ENCODE results near the gene MAGI2.

The MAGI2 gene

DNA sequence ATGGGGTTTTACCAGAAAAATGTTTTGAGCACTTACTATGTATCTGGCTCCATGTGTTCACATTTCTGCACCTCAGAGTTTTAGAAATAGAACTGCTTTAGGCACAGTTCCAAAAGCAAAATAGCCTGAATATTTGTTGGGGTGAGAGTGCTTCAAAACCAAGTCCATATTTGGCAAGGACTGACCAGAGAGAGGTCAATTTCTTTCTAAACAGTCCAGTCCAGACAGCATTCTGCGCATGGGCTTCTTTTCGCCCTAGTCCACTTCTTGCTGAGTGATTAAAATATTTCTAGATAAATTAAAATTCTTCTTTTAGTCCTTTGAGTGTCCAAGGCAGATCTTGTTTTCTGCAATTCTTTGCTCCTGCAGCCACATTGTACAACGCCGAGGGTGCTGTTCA lies 1227.9 kb downstream of the MAGI2 start:
- DNase-seq (ENCODE audit: low read depth) = no peak

DNA sequence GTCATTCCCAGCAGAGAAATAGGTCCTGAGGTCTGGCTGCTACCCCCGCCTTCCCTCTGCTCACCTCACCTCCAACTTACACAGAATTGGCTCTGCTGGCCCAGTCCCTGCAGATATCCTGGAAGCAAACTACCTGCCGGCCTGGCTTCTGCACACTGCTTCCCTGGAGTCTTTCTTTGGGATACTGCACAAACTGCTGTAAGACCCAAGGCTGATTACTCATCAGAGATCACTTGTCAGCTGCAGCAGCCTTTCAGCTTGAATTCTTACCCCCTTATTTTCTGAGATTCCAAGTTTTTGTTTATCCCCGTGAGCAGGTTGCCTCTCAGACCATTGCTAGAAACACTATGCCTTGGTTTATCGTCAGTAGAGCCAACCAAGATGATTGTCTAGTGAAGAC lies 1228.5 kb downstream of the MAGI2 start:
- no peak for DNase-seq (ENCODE audit: low read depth)

DNA sequence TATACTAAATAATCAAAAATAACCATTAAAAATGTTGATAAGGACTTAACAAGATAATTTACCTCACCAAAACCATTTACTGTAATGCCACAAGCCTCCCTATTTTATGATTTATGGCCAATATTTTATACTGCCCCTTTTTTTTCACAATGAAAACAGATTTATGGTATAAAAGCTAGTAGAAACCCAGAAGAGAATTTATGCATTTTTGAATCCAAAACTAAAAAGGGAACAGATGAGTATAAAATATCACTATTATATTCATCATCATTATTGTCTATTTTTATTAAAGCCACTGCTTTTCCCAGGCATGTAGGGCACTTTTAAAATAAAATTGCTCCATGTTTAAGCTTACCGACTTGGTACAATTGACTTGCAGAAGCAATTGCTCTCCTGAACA lies 1229.9 kb downstream of the MAGI2 start:
- no peak for DNase-seq (ENCODE audit: low read depth)

DNA sequence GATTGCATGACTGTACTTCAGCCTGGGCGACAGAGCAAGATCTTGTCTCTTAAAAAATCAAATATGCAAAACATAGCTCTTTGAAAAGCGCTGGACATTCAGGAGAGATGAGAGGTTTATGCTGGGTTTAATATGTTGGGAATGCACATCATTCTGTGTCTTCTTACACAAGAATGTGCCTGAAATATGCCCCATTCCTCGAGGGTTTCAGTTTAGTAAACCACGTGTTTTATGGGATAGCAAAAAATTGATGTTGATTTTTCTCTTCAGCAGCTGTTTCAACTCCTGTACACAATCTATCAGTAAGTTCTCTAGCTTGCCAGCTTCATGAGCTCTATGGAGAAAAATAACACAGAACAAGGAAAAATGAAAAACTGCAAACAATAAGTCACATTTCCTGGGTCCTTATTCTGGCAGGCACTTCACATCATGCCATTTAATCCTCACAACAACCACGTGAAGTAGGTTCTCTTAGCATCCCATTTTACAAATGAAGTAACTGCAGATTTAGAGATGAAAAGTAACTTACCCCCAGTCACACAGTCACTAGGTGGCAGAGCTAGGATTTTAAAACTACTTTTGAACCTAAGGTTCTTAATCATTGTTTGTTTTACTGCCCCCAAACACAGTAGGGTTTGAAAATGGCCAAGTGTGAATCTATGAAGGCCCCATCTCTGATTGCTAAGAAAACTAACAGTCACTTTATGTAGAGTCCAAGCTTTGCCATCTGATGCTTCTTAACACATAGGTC lies 1231.3 kb downstream of the MAGI2 start:
- DNase-seq (ENCODE audit: low read depth) = no peak

DNA sequence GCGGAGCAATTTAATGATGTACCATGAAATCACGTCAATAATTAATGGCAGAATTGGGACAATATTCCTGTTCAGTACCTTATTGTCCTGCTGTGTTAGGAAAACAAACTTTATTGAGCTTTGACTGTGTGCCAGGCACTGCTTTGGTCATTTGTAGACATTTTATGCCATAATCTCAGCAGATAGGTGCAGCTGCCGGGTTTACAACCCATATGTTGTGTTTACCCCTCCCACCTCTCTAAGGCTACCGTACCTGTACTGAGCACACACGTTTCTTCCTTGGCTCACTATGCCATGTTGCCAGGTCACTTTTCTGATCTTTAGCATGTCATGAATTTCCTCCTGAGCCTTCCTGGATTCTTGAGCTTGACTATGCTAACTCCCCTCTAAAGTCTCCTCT lies 1232.7 kb downstream of the MAGI2 start:
- DNase-seq (ENCODE audit: low read depth) = no peak

DNA sequence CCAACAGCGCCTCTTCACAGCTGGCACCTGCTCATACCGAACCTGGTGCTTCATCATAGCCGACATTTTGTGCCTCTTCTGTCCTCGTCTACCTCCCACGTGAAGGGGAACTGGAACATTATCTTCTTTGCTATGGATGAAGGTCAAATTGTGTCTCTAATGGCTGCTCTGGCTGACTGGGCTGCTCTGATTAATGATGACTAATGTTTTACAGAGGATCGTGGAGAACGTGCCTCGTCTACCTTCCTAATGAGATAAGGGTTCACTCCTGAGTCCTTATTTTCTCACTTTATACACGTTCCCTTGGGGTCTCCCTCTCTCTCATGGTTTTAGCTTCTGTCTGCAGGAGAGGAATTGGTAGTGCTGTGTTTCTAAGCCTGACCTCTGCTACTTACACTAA lies 1234.6 kb downstream of the MAGI2 start:
- DNase-seq (ENCODE audit: low read depth) = no peak

DNA sequence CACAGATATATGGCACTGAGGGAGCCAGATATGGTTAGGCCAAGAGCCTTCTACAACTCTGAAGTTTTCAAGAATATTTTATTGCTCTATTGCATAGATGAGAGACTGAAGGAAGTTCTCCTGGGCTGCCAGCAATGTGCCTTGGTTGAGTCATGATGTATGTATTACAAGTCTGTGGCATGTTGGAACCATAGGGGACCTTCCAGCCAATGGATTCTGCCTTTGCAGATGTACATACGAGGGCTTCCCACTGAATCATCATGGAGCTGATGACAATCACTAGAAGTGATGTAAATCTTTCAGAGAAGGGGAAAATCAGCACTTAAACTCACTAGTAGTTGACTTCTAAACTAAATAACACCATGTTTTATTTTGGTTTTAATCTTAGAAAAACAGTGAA lies 1235.4 kb downstream of the MAGI2 start:
- DNase-seq (ENCODE audit: low read depth) = no peak

DNA sequence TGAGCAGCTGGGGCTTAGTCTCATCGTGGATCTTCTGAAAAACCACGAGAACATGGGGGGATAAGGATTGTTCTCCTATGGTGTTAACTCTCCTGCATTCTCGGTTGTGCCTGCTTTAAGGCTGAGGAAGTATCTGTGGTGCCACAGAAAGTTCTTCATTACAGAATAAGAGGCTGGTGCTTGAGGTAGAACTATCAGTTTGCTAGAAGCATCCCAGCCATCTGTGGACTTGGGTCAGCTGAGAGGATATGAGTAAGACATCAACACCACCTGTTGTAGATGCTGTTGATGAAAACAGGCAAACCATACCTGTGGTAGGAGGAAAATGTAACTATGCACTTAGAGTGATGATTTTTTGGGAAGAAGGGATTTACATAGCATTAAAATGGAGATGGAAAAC lies 1238.3 kb downstream of the MAGI2 start:
- DNase-seq (ENCODE audit: low read depth) = no peak

DNA sequence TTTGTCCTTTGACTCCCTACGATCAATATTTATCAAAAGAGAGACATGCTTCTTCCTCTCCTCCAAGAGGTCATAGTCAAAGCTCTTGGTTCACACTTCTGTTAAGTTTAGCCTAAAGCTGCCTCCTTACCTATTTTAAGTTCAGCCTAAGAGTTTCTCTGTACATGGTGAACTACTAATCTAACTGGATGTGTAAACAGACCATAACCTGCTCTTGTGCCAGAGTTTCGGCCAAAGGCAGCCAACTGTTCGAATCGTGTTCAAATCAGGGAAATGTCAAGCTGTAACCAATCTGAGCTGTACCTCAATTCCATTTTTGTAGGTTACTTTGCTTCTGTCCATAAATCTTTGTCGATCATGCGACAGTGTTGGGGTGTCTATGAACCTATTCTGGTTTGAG lies 1240.1 kb downstream of the MAGI2 start:
- DNase-seq (ENCODE audit: low read depth) = no peak

DNA sequence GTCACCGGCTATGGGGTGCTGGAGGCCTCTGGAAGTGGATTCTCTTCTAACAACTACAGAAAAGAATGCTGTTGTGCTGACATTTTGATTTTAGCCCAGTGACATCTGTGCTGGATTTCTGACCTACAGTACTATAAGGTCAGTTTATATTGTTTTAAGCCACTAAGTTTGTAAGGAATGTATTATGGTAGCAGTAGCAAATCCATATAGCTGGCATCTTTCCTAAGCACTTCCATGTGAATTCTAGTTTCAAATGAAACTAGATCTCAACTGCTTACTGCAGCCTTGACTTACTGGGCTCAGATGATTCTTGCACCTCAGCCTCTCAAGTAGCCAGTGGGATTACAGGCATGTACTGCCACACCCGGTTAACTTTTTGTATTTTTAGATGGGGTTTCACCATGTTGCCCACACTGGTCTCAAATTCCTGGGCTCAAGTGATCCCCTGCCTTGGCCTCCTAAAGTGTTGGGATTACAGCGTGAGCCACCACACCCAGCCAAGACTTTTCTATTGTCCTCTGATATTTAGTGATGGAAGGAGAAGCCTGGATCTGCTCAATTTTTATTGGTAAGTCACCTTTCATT lies 1240.9 kb downstream of the MAGI2 start:
- DNase-seq (ENCODE audit: low read depth) = no peak

DNA sequence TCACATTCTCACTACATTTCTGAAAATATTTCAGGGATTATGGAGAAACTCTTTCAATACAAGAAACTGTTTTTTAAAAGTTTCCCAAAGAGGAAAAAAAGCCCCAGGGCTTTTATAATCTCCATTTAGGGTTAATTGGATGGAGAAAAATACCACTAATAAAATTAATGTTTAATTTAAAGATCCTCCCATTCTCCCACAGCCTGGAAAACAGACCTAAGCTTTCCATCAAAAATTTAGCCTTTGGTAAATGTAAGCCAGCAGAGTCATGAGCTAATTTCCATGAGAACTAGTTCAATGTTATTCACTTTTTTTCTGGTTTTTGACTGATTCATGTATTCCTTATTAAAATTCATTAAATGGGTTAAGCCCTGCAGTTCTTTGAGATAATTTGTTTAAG lies 1246.2 kb downstream of the MAGI2 start:
- DNase-seq (ENCODE audit: low read depth) = no peak

DNA sequence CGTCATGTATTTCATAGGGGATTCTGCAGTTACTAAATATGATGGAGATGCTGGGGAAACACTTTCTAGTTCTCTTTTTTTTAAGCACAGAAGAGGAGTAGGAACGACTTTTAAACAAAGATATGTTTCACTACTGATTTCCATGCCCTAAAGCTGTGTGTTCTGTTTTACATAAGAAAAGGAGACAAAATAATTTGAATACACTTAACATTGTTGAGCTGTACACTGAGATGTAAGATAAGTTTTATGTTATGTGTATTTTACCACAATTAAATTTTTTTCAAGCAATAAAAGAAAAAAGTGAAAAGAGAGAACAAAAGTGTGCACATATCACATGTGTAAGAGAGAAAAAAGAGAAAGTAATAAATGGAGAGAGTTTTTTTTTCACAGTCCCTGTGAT lies 1246.7 kb downstream of the MAGI2 start:
- no peak for DNase-seq (ENCODE audit: low read depth)

DNA sequence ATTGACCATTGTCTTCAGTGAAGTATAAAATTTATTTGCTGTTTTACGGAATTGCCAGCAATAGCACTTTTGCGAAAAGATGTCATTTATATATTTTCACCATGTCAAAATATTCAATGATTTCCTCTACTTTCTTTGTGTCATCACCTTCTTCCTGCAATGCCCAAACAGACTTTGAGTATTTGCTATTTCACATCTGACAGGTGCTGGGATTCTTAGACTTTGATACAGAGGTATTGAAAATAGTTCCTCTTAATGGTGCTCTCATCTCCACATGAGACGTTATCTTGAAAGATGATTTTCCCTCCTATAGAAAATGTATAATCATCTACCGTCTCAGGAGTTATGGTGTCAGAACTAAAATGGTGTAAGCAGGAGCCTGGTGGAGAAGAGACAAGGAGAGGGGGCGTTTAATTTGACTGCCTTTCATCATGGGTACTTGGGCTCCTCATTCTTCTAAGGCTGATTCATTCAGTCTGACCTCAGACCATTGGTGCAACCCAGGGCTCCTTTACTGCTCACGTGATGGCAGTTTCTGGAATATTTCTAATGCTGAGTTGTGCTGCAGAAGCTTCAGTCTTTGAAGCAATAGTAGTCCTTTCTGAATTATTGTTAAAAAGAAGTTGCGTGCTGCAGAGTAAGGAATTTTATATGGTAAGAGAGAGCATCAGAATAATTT lies 1250.3 kb downstream of the MAGI2 start:
- DNase-seq (ENCODE audit: low read depth) = no peak

DNA sequence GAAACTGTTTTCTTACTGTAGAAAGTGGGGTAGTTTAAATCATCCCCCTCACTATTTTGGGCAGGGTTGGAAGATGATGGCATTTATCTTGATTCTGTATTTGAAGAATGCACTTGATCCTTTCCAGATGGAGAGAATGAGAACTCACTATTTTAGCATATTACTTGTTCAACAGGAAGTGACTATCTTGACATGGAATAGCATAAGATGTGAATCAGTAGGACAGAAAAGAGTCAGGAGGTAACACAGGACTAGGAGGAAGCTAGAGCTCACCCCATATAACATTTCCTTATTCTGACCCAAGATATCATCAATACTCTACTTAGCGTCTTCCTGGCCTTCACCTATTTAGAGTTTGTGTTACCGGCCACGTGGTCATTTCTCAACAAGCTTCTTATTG lies 1254.7 kb downstream of the MAGI2 start:
- no peak for DNase-seq (ENCODE audit: low read depth)

DNA sequence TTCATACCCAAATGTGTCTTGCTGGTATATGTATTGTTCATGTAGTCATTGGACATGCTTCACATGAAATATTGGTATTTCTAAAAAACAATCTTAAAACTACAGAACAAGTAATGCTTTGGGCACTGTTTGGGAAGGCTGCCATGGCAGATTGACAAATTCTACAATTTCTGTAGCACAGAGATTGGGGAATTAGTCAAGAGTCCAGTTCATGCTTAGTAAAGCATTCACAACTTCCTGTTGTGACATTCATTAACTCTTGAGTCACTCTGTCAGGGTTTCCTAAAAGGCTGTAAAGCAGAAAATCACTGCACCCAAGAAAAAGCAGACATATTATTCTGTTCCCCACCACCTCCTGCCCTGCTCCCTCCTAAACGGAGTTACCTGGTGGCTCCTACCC lies 1256.0 kb downstream of the MAGI2 start:
- DNase-seq (ENCODE audit: low read depth) = no peak

DNA sequence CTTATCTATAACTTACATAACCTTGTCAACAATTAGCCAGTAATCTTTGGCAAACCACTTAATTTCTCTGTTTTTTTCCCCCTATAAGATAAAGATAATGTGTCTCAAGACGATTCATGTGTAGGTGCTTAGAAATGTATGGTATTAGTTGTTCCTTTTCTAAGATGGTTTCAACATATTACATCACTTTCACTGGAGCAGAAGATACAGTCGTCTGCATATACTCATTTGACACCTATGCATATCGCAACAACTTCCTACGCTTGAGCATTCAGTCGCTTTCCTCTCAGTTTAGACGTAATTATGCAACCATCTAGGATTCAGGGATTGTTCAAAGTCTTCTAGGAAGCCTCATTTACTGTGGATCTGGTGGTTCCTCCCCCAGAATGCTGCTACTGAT lies 1258.2 kb downstream of the MAGI2 start:
- DNase-seq (ENCODE audit: low read depth) = no peak

DNA sequence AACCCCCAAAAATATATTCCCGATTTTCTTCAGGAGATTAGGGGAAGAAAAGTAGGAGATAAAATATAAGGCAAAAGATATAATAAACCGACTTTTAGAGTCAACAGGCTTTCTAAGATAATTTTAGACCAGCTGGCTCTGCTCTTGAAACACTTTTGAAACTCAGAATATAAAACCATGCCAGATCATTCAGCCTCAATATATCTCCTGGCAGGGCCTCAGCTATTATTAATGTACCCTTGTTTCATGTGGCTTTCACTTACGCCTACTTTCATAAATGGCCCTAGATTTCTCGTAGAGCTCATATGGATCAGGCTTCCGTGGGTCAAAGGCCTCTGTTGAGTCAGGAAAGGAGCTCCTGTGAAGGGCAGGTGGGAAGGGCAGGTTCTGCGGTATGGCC lies 1258.9 kb downstream of the MAGI2 start:
- no peak for DNase-seq (ENCODE audit: low read depth)

DNA sequence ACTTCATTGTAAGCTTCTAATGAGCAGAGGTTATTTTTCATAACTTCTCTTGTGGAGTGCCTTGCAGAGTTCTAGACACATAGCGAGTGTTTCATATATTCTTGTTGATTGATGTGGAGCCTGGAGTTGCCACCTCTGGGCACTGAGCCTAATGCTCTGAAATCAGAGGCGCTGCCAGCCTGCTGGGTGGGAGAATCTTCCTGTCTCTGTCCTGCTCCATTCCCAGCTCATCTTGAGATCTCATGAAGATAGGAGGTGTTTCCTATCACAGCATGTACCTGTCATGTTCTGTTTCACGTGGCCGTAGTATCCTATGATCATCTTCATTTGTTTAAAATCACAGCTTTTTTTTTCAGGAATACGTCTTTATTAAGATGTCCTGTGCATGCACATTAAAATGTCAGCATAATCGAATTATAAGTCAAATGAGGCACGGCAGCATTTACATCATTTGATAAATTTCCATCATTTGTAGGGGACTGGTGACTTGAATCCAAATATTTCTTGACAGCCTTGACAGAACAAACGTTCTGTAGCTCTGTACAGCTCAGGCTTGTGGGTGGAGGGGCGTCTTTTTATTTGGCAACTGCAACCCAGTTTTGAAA lies 1261.9 kb downstream of the MAGI2 start:
- DNase-seq (ENCODE audit: low read depth) = no peak

DNA sequence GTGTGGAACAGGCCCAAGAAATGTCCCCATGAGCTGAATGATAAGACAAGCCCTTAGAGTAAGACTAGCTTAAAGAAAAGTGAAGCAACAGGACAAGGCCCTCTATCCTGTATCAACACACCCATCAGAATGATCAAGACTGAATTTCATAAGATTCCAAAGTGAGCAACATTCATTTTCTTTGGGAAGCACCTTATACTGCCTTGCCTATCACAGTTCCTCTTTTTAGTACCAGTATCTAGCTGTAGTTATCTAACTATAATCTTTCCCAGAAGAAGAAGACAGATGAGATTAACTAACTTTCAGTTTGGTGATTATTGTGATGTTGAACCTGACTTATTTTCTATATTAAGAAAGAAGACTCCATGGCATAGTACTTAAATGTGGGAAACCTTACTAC lies 1263.7 kb downstream of the MAGI2 start:
- DNase-seq (ENCODE audit: low read depth) = no peak

DNA sequence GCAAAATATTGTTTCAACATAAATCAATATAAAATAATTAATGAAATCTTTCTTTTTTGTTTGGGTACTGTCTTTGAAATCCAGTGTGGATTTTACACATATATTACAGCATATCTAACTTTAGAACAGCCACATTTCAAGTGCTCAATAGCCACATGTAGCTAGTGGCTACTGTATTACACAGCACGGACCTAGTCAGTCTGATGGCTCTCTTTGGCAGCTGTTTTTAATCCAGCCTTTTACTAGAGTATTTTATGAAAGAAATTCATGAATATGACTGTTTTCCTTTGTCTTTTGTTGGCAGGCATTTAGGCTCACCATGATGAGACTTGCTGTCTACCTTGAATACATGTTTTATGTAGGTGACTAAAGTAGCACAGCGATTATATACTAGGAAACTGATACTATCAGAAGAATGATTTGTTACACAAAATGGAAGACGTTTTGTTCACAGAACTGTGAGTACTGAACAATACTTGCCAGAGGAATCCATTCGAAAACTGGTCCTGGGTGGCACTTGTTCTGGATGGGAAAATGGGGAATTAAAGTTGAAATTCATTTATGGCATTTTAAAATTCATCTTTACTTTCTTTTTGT lies 1268.2 kb downstream of the MAGI2 start:
- DNase-seq (ENCODE audit: low read depth) = no peak

DNA sequence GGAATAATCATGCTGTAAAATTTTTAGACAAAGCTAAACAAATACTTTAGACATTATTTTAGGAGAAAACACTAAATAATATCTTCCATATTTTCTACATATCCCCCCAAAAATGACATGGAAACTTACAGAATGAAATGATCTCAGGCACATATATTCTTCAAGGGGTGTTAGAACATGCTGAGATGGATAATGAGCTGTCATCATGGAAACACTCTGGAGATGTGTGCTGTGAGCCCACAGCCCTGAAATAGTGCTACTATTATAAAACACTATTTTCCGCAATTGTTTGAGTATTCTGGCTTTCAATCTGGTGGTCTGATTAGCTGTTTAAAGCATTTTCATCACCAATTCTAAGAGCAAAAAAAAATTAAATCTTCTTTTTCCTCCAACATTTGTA lies 1269.2 kb downstream of the MAGI2 start:
- no peak for DNase-seq (ENCODE audit: low read depth)

DNA sequence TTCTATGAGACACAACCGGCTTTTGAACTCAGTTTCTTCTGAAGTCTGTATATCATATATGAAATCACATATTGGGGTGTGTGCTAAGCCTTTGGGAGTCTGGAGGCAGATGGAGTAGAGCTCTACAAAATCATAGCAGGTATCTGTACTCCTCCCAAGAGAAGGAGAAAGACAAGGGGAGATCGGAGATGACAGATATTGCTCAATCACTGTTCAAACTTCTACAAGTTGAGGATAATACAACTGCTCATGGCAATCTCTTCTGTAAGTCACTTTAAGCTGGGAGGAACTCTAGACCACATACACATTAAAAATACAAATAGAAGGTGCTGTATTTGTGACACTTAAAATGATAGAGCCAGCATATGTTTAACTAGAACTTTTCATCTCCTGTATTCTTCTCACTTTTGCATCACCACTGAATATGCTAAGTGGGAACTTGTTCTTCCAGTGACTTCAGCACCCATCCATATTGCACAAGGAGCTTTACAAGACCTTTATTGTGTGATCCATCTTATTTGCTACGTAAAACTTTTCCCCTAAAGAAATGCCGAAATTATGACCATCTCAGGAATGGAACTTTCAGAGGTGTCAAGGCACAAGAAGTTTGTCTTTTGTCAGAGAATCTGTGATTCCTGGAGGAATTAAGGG lies 1273.5 kb downstream of the MAGI2 start:
- DNase-seq (ENCODE audit: low read depth) = no peak
